GM19397 (cell line): Measurements from ENCODE around the gene ROBO1.

Experiments
- ATAC-seq: cut with Tn5 transposase; IDR thresholded peaks from one replicate; pipeline ENCODE4 v1.9.1; 2021; ENCODE audit warnings: mild to moderate bottlenecking, moderate library complexity; ENCODE audit not compliant: unreplicated experiment

The ROBO1 gene

GRCh38 chr3:79672075-79672474, 95.7 kb downstream of the ROBO1 start:
- no peak for ATAC-seq

GRCh38 chr3:79670178-79670577, 97.6 kb downstream of the ROBO1 start:
- ATAC-seq: no peak

GRCh38 chr3:79664455-79664854, 103.3 kb downstream of the ROBO1 start:
- no peak for ATAC-seq

- no peak for ATAC-seq
These were observed 105.9 kb downstream of the ROBO1 start for GRCh38 chr3:79661896-79662295.

GRCh38 chr3:79657076-79657475, 110.7 kb downstream of the ROBO1 start:
- no peak for ATAC-seq

- ATAC-seq: no peak
These were observed 113.8 kb downstream of the ROBO1 start for GRCh38 chr3:79654019-79654418.

- no peak for ATAC-seq
These were observed 114.5 kb downstream of the ROBO1 start for GRCh38 chr3:79653266-79653830.

- no peak for ATAC-seq
These were observed 116.2 kb downstream of the ROBO1 start for GRCh38 chr3:79651536-79652065.

- no peak for ATAC-seq
These were observed 127.9 kb downstream of the ROBO1 start for GRCh38 chr3:79639855-79640254.

- ATAC-seq: no peak
These were observed 131.4 kb downstream of the ROBO1 start for GRCh38 chr3:79636372-79636771.

- ATAC-seq: no peak
These were observed 135.0 kb downstream of the ROBO1 start for GRCh38 chr3:79632842-79633241.

- no peak for ATAC-seq
These were observed 148.9 kb downstream of the ROBO1 start for GRCh38 chr3:79618883-79619282.

GRCh38 chr3:79606414-79606813, 161.4 kb downstream of the ROBO1 start:
- ATAC-seq: no peak

- no peak for ATAC-seq
These were observed 163.1 kb downstream of the ROBO1 start for GRCh38 chr3:79604681-79605080.

GRCh38 chr3:79602385-79602784, 165.4 kb downstream of the ROBO1 start:
- no peak for ATAC-seq

- no peak for ATAC-seq
These were observed 169.2 kb downstream of the ROBO1 start for GRCh38 chr3:79598594-79598993.

- ATAC-seq: no peak
These were observed 170.1 kb downstream of the ROBO1 start for GRCh38 chr3:79597709-79598108.

GRCh38 chr3:79587150-79587549, 180.6 kb downstream of the ROBO1 start:
- no peak for ATAC-seq

GRCh38 chr3:79586232-79586631, 181.6 kb downstream of the ROBO1 start:
- no peak for ATAC-seq

GRCh38 chr3:79572930-79573329, 194.9 kb downstream of the ROBO1 start:
- ATAC-seq: no peak

- no peak for ATAC-seq
These were observed 198.9 kb downstream of the ROBO1 start for GRCh38 chr3:79568938-79569337.

GRCh38 chr3:79564192-79564591, 203.6 kb downstream of the ROBO1 start:
- no peak for ATAC-seq

- ATAC-seq: no peak
These were observed 207.1 kb downstream of the ROBO1 start for GRCh38 chr3:79560698-79561097.
